GM18868 (cell line): Measurements from ENCODE around the gene MRPL52.

ENCODE experiments used
- ATAC-seq: cut with Tn5 transposase; IDR thresholded peaks from one replicate; pipeline ENCODE4 v1.9.1; 2021; ENCODE audit warnings: mild to moderate bottlenecking, moderate library complexity; ENCODE audit not compliant: unreplicated experiment

Gene MRPL52

DNA sequence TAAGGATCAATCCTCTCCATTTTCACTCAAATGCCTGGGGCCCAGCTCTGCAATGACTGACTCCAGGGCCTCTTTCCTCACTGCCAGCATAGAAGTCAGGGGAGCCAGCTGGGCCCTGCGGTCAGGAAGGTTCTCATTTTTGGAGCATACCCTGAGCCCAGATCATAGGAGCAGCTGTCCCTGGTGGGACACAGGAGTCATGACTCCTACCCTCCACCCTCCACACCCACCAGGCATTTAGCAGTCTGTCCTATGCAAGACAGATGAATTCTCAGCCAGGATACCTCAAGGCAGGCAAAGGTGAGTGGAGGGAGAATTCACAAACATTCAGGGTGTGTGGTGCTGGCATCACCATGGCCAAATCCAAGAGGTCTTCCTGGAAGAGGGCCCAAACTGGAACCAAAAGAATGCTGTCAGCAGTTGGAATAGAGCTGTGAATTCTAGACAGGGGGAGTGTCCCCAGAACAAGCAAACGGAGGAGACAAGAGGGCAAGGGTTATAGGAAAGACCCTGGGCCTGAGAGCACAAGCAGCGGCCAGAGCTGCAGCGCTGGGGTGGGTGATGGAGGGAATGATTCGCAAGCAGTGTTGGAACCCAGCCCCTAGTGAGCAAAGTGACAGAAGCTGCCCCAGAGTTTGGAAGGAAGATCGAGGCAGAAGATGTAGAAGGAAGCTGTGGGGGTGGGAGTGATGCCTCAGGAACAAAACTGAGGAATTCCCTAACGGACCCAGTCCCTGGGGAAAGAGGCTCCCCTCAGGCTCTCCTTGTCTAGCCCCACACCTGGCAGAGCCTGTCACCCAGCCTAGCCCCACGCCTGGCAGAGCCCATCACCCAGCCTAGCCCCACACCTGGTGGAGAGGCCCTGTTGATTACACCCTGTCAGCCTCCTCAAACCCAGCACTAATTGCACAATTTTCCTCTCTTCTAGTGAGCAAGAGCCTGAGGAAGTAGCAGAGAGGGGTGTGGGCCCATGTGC is 48.9 kb downstream of the MRPL52 start:
- no peak for ATAC-seq

DNA sequence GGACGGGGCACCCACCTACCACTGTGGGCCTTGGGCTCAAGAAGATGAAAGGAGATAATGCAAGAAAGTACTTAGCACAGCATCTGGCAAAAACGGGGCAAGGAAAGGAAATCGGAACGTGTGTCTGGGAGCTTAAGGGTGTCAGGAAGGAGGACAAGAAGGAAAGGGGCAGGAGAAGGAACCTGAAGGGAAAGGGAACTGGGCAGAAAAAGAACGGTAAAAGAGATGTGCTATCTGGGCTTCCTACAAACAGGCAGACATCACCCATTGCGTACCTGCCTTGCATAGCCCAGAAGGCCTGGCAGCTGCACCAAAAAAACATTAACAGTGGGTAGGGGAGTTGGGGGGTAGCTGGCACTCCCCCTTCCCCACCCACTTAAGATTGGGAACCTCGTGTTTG is 52.4 kb downstream of the MRPL52 start:
- no peak for ATAC-seq

DNA sequence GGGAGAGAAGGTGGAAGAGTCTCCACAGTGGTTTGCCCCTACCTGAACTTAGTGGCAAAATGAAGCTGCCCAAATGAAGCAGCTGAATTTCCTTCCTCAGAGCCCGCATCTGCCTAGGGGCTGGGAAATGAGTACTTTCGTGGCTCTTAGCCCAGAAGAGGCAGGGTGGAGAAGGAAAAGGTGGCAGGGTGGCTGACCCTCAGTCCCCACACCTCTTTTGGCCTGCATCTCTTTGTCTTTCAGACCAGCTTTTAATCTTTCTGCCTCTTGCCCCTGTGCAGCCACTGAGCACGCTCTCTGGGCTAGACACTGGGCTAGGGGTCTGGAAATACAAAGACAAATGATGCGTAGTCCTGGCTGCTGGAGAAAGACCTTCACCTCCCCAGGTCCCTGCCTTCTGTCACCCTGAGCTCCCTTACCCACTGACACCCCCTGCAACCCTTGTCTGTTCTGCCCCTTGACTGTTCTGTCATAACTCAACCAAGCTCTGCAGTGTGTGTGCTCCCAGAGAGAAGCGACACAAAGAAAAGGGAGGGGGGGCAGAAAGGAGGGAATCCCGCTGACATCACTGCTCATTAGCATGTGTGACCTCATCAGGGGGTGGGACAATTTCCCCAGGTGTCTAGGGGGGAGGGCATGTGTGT is 53.0 kb downstream of the MRPL52 start:
- no peak for ATAC-seq

DNA sequence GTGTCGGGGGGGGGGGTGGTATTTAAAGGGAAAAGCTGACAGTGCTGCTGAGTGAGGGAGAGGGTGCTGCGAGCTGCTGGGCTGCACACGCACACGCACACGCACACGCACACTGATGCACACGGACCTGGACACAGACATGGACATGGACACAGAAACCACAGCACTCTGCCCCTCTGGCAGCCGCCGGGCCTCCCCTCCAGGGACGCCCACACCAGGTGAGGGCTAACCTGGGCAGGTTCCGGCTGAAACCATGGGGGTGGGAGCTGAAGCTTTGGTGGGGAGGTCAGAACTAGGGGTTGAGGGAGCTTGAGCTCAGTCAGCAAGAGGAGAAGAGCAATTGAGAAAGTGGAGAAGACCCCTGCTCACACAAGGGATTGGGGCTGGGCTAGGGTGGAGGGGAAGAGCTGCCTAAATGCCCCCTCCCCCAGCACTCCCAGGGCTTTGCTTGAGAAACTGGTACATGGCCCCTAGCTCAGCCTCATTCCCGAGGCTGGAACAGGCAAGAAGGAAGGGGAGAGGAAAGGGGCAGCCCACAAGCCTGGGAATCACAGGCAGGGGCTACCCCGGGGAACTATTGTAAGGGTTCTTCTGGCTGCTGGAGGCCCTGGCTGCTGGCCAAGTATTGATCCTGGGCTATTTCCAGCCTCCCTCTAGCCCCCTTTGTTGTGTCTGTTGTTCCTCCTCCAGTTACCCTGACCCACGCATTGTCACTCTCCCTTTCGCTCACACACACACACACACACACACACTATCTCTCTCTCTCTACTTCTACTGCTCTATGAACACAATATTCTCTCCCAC is 53.7 kb downstream of the MRPL52 start, which contains the start of gene REM2:
Gene REM2 (plus strand): TSS at position 50 of the 804 bp plus-strand sequence. CDS start 66 bp downstream, at position 116.
- ATAC-seq, result no peak

DNA sequence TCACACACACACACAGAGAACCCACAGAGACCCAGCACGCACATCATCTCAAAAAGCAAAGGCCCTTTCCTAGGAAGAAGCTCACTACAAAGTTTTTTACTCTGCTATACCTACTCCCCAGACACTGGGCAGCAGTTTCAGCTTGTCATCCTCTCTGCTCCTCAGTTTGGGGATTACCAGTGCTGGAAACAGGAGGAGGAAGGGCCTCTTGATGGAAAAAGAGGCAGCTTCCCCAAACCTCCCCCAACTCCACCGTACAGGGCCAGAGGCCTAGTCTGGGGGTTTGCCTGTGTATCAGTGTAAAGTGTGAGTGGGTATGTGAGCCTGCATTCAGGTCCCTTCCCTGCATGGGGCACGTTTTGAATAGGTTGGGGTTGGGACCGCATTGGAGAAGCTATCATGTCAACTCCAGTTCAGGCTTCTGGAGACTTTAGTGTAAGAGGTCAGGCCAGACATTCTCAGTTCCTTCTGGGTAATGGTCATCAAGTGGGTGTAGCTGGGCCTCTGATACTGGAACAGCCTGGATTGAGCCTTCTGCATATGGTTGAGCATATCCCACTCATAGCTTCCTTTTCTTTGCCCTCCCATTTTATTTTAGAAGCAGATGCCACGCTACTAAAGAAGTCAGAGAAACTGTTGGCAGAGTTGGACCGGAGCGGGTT is 54.5 kb downstream of the MRPL52 start:
- no peak for ATAC-seq
